GM19438 (cell line): ENCODE results near the gene EIF5A.
"Not testable (repeated sequence)": the region's sequence is repeated elsewhere in the genome, so short reads cannot be mapped to it uniquely, and the experiment has no call there.

Experiments used
- ATAC-seq: cut with Tn5 transposase; IDR thresholded peaks from one replicate; pipeline ENCODE4 v1.9.1; 2021; ENCODE audit warnings: low read depth; ENCODE audit not compliant: unreplicated experiment

EIF5A gene

DNA sequence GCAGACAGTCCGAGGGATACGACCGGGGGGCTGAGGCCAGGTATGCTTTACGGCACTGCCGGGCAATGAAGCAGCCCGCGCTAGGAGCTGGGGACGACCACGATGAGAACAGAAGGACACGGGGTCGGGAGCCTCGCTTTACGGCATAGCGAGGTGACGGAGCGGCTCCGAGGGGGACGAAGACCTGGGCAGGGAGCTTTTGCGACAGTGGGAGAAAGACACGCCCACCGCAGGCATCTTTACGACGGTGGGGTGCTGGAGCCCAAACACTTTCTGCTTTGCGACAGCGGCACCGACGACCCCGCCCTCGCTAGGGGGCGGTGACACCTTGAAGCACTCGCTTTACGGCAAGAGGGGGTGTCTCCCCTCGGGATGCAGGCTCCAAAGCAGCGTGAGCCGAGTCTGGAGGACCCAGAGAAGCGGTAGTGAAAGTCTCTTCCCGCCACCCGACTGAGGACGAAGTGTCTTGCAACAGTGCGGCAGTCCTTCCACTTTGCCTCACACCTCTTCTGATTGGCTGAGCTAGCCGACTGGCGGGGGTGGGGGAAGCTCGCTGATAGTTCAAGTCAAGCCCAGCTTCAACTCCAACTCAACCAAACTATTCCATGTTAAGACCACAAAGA lies 22.1 kb downstream of the EIF5A start:
- peak; percentile 53 for ATAC-seq

DNA sequence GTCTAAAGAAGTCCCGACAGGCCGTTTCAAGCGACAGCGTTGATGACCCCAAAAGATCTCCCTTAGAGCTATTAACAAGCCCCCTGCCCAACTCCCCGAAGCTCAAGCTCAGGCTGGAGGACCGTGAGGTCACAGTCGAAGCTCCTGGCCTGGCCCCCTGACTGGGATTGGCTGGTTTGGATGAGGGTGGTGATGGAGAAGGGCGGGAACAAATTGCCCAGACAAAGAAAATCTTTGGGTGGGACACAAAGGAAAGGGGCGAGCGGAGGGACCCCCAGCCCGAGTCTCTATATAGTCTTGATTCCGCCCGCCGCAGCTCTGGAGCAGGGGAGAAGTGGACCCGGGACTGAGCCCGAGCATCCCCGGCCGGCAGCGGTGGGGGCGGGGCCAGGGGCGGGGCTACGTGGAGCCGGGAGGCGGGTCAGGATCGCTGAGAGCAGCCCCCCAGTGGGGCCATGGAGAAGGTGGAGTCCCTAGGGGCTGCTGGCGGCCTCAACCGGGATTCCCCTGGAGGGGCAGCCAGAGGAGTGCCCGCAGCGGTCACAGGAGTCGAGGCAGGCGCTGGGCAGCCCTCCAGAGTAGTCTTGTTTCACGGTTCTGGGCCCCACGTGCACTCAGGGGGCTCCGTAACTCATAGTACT lies 22.7 kb downstream of the EIF5A start:
- peak; percentile 43 for ATAC-seq

- no peak for ATAC-seq
Measured at GRCh38 chr17:7330638-7331015, 23.2 kb downstream of the EIF5A start.

DNA sequence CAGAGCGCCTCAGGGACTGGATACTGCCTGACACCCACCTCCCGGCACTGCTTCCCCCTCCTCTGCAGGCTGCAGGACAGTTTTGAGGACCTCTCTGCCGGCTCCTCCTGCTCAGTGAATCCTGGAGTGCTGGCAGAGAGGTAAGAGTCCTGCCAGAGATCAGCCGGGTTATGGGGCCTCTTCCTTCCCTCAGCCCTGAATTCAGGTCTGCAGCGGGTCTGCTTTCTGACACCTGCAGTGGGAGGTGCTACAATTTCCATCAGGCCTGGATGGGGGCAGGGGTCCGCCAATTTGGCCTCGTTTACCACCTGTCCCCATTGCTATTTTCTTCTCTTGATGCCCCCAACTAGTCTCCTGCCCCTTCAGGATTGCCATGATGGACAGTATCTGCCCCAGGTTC lies 24.7 kb downstream of the EIF5A start:
- ATAC-seq, result no peak

DNA sequence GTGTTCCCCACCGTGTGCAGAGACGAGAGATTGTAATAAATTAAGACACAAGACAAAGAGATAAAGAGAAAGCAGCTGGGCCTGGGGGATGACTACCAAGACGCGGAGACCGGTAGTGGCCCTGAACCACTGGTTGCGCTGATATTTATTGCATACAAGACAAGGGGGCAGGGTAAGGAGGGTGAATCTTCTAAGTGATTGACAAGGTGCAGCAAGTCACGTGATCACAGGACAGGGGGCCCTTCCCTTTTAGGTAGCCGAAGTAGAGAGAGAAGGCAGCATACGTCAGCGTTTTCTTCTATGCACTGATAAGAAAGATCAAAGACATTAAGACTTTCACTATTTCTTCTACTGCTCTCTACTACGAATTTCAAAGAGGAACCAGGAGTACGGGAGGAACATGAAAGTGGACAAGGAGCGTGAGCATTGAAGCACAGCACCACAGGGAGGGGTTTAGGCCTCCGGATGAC lies 25.2 kb downstream of the EIF5A start:
- not testable (repeated sequence) for ATAC-seq

GRCh38 chr17:7334938-7335538 lies 27.6 kb downstream of the EIF5A start:
- ATAC-seq, result no peak

DNA sequence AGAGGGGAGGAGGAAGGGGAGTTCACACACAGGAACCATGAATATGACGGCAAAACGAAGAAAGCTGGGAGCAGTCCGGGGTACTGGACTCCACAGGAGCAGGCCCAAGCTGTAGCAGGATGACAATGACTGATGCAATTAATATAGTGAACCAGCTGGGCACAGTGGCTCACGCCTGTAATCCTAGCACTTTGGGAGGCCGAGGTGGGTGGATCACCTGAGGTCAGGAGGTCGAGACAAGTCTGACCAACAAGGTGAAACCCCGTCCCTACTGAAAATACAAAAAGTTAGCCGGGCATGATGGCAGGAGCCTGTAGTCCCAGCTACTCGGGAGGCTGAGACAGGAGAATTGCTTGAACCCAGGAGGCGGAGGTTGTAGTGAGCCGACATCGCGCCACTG lies 28.3 kb downstream of the EIF5A start:
- ATAC-seq, result not testable (repeated sequence)

GRCh38 chr17:7336240-7337175 lies 29.1 kb downstream of the EIF5A start, which contains the start of gene ACAP1:
Gene ACAP1, plus strand, starts transcription at chr17:7336529. Its CDS starts 206 bp downstream, at chr17:7336735.
- ATAC-seq, result no peak

DNA sequence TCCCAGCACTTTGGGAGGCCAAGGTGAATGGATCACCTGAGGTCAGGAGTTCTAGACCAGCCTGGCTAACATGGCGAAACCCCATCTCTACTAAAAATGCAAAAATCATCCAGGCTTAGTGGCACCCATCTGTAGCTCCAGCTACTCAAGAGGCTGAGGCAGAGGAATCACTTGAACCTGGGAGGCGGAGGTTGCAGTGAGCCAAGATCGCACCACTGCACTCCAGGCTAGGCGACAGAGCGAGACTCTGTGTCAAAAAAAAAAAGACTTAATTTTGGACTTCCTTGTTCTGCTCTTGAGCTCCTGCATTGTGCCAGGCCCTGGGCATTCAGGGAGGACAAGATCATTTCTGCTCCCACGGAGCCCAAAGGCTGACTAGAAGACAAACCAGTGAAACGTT lies 30.2 kb downstream of the EIF5A start:
- not testable (repeated sequence) for ATAC-seq

- ATAC-seq, result no peak
Measured at GRCh38 chr17:7340179-7340578, 32.8 kb downstream of the EIF5A start.

DNA sequence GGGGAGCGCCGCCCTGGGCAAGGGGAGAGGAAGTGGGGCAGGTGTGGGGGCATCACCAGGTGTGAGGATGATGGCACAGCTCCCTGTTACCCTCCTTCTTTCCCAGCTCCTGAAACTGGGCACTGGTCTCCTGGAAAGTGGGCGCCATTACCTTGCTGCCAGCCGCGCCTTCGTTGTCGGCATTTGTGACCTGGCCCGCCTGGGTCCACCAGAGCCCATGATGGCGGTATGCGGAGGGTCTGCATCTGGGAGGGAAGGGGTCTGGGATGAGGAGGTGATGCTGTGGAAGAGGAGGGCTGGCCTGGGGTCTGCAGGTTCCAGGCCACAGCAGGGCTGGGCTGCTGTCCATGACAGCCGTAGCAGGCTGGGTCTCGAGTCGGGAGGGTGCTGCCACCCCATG lies 34.4 kb downstream of the EIF5A start:
- no peak for ATAC-seq

GRCh38 chr17:7343250-7343649 lies 35.8 kb downstream of the EIF5A start:
- no peak for ATAC-seq

DNA sequence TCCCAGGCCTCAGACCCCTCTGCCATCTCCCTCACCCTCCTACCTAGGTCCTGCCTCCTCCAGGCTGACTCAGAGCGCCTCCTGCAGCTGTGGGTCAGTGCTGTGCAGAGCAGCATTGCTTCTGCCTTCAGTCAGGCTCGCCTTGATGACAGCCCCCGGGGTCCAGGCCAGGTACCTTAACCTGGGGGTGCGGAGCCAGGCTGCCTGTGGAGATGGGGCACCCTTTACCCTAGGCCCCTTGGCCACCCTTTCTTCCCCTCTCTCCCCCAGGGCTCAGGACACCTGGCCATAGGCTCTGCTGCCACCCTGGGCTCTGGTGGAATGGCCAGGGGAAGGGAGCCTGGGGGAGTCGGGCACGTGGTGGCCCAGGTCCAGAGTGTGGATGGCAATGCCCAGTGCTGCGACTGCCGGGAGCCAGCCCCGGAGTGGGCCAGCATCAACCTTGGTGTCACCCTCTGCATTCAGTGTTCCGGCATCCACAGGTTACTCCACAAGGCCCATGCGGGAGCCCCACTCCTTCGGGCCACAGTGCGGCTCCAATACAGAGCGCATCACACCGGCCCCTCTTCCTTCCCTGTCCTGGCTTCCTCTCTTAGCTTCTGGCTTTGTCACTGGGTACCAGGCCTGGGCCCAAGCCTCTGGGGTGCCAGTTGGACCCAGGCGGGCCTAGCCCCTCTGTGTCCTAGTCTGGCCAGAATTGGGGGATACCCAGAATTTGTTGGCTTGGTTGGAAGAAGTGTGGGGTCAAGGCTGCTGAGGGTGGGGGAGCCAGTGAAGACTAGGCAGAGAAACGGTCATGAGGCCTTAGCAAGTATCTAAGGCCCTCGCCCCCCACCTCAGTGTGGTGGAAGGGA lies 39.6 kb downstream of the EIF5A start:
- no peak for ATAC-seq

- no peak for ATAC-seq
Measured at GRCh38 chr17:7347630-7348477, 40.4 kb downstream of the EIF5A start.

GRCh38 chr17:7348478-7349242 lies 41.2 kb downstream of the EIF5A start:
- no peak for ATAC-seq

- ATAC-seq, result peak; percentile 65
Measured at GRCh38 chr17:7351665-7352502, 44.5 kb downstream of the EIF5A start, which contains the start of gene KCTD11. Gene KCTD11, plus strand, starts transcription at chr17:7352162.

DNA sequence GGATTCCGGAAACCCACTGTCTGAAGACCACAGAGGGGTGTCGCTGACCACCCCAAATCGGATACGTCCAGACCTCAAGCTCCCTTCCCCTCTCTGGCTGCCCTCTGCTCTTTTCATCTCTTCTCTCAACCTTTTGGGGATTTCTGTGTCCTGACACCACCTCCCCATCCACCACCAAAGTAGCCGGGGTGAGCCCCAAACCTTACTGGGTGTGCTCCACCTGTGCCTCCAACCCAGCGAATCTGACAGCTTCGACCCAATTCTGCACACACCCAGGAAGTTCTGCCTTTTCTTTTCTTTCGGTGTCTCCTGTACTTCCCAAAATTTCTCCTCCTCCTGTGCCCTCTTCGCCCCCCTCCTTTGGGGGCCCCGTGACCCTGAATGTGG lies 45.1 kb downstream of the EIF5A start:
- no peak for ATAC-seq
